Measurements from ENCODE around the gene C6orf58. TPM values are rescaled to one million over a fixed set of nuclear protein-coding genes. Genes with fewer than 3 reads are reported as not detected.
A peak's percentile ranks its signal among the peaks of the same experiment; 100 is the strongest.

C6orf58 gene
- total and polyA plus RNA-seq, 10 of the 15 experiments (the other 5 are each of a cell fraction or from before 2014, with no cell fraction given): 0.06 to 0.43 (median 0.12) TPM; not detected in 2

DNA sequence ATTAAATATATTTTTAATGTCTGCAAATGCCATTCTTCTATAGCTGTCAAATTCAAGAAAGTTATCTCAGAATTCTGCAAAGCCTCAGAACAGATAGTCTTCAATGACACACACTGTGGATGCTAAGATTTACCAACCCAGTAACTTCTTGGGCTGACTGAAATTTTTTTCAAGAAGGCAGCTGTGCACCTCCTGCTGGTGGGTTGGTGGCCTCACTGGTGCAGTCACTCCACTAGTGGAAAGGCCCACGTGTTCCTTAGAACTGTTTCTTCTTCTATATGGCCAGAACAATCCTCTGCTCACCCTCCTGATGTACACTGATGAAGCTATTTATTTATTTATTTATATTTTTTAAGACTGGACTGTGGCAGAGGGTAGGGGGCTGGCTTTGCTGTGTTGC lies 29.8 kb upstream of the C6orf58 start:
- no peaks in the 10 kb centered on the region for H3K4me1 ChIP-seq (ENCODE audit: control insufficient read depth, insufficient read depth, low read length)
- ChIA-PET POLR2A (no interaction called here), CTCF (interaction anchor here (0.7 to 1.9 kb wide), 6 partner anchors 9 to 360 kb away, joined by 3 to 11 read pairs (median 4); no protein-coding TSS in a partner anchor), SMC1A (ENCODE audit: uncharacterized antibody, unreplicated experiment) (no interaction called here), RAD21 (ENCODE audit: unreplicated experiment) (no interaction called here)
- no peaks in the 10 kb centered on the region for H3K9me3 ChIP-seq (replicated peaks; ENCODE audit: control insufficient read depth, insufficient read depth, low read length)
- no peak overlapping the region for H3K9ac ChIP-seq (ENCODE audit: control insufficient read depth, insufficient read depth, low read length)
- in situ Hi-C loops (cut with MboI): no loop called here
- H4K20me1 ChIP-seq (ENCODE audit: control insufficient read depth, insufficient read depth): no peaks in the 10 kb centered on the region
- no peak overlapping the region for H3K4me3 ChIP-seq
- H3K79me2 ChIP-seq (ENCODE audit: control insufficient read depth, insufficient read depth, low read length): no peaks in the 10 kb centered on the region
- H3K4me2 ChIP-seq (ENCODE audit: control insufficient read depth, insufficient read depth): no peak overlapping the region
- intact Hi-C loops (cut with micrococcal nuclease; ENCODE audit: unreplicated experiment): no loop called here
- DNase-seq (ENCODE audit: low read depth, low spot score) (no peak), ATAC-seq (peak; percentile 74), FAIRE-seq (no peak)
- TF ChIP-seq, protein P1, sequence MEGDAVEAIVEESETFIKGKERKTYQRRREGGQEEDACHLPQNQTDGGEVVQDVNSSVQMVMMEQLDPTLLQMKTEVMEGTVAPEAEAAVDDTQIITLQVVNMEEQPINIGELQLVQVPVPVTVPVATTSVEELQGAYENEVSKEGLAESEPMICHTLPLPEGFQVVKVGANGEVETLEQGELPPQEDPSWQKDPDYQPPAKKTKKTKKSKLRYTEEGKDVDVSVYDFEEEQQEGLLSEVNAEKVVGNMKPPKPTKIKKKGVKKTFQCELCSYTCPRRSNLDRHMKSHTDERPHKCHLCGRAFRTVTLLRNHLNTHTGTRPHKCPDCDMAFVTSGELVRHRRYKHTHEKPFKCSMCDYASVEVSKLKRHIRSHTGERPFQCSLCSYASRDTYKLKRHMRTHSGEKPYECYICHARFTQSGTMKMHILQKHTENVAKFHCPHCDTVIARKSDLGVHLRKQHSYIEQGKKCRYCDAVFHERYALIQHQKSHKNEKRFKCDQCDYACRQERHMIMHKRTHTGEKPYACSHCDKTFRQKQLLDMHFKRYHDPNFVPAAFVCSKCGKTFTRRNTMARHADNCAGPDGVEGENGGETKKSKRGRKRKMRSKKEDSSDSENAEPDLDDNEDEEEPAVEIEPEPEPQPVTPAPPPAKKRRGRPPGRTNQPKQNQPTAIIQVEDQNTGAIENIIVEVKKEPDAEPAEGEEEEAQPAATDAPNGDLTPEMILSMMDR (IDR thresholded peaks at IDR 0.05 in 2 of 3, conservative IDR thresholded peaks at IDR 0.05 in 1 of 3; ENCODE audit: control insufficient read depth in 2 of 3, extremely low read depth in 1 of 3, insufficient read depth in 1 of 3, low read depth in 3 of 3, low read length in 3 of 3): peak; percentile 25 to 41 (median 27); a peak in 3 of 6 replicates
- no peak for TF ChIP-seq NBN (IDR thresholded peaks at IDR 0.05)
- H3K27me3 ChIP-seq (replicated peaks in 1 of 2; ENCODE audit: control insufficient read depth in 2 of 2, insufficient read depth in 2 of 2, low read length in 1 of 2): no peaks in the 10 kb centered on the region
- no peak overlapping the region for H2AFZ ChIP-seq (ENCODE audit: control insufficient read depth, low read depth, low read length)
- WGBS (ENCODE audit: insufficient coverage, insufficient replicate concordance, low lambda C conversion rate, missing lambda C conversion rate): 0% methylated on average over 1 of the region's 1 CpG
- no TSS peak for BruUV-seq (replicated peaks)
- H3K36me3 ChIP-seq (ENCODE audit: control insufficient read depth in 2 of 2, insufficient read depth in 2 of 2, low read length in 1 of 2): no peaks in the 10 kb centered on the region
- no peak overlapping the region for H3K27ac ChIP-seq (ENCODE audit: control insufficient read depth, insufficient read depth)

DNA sequence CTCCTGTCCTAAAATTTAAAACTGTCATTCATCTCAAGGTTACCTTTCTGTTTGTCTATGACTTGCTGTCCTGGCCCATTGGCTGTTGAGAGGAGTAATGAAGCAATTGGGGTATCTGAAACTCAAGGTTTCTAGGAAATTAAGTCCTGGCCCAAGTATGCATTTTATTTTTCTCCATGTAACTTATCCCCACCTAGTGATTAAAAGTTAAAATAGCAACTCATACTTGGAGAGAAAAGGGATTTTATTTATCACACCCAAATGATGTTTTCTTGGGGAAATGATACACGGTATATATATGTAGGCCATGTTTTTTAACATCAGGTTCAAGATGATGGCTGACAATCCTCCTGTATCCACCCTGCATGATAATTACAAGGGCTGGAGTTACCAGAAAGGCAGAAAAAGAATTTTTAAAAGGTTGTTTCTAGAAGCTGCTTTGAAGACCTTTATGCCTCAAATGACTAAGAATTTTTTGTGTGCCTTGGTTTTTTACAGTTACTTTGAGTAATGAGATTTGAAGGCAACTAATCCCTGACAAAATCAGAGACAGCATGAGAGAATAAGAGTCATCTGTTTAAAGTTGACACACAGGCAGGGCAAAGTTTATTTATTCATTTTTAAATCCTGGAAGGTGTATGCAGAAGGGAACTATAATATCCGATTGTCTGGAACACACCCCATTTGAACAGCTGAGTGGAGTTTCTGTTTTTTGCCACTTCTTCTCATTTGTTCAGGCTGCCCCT lies 28.9 kb upstream of the C6orf58 start:
- ATAC-seq (no peak), FAIRE-seq (no peak), DNase-seq (ENCODE audit: low read depth, low spot score) (no peak)
- ChIA-PET SMC1A (ENCODE audit: uncharacterized antibody, unreplicated experiment) (interaction anchor here (0.9 kb wide), 1 partner anchor 28 kb away, joined by 3 read pairs; the partner anchor contains the start of gene C6orf58), CTCF (interaction anchor here (0.6 to 2.1 kb wide), 12 partner anchors 9 to 204 kb away, joined by 3 to 13 read pairs (median 4); partner anchors contain the start of gene KIAA0408), POLR2A (no interaction called here), RAD21 (ENCODE audit: unreplicated experiment) (no interaction called here)
- no peak overlapping the region for H3K27ac ChIP-seq (ENCODE audit: control insufficient read depth, insufficient read depth)
- H3K36me3 ChIP-seq (ENCODE audit: control insufficient read depth in 2 of 2, insufficient read depth in 2 of 2, low read length in 1 of 2): no peaks in the 10 kb centered on the region
- no peak overlapping the region for H3K4me3 ChIP-seq
- H3K4me2 ChIP-seq (ENCODE audit: control insufficient read depth, insufficient read depth): no peak overlapping the region
- in situ Hi-C loops (cut with MboI): no loop called here
- no peaks in the 10 kb centered on the region for H3K4me1 ChIP-seq (ENCODE audit: control insufficient read depth, insufficient read depth, low read length)
- H3K79me2 ChIP-seq (ENCODE audit: control insufficient read depth, insufficient read depth, low read length): no peaks in the 10 kb centered on the region
- intact Hi-C loops (cut with micrococcal nuclease; ENCODE audit: unreplicated experiment): no loop called here
- WGBS (ENCODE audit: insufficient coverage, insufficient replicate concordance, low lambda C conversion rate, missing lambda C conversion rate): 62% methylated on average over 2 of the region's 2 CpGs
- no peaks in the 10 kb centered on the region for H3K27me3 ChIP-seq (replicated peaks in 1 of 2; ENCODE audit: control insufficient read depth in 2 of 2, insufficient read depth in 2 of 2, low read length in 1 of 2)
- H3K9me3 ChIP-seq (replicated peaks; ENCODE audit: control insufficient read depth, insufficient read depth, low read length): no peaks in the 10 kb centered on the region
- no peak overlapping the region for H2AFZ ChIP-seq (ENCODE audit: control insufficient read depth, low read depth, low read length)
- H3K9ac ChIP-seq (ENCODE audit: control insufficient read depth, insufficient read depth, low read length): no peak overlapping the region
- no peaks in the 10 kb centered on the region for H4K20me1 ChIP-seq (ENCODE audit: control insufficient read depth, insufficient read depth)
- BruUV-seq (replicated peaks): no TSS peak
- TF ChIP-seq YY1 (IDR thresholded peaks at IDR 0.05; ENCODE audit: low read depth, low read length) (no peak), NFIC (IDR thresholded peaks at IDR 0.05; ENCODE audit: low read depth, low read length) (no peak), HDGF (IDR thresholded peaks at IDR 0.05) (no peak), CHD4 (IDR thresholded peaks at IDR 0.05) (no peak), KAT2A (conservative IDR thresholded peaks at IDR 0.05; ENCODE audit: control insufficient read depth, low read depth, low read length) (no peak), ATF7 (IDR thresholded peaks at IDR 0.05; ENCODE audit: low read depth) (no peak), SREBF2 (IDR thresholded peaks at IDR 0.05; ENCODE audit: low read length) (no peak), NBN (IDR thresholded peaks at IDR 0.05) (no peak), ZNF274 (IDR thresholded peaks at IDR 0.05; ENCODE audit: insufficient read depth, insufficient read length) (no peak), RAD51 (IDR thresholded peaks at IDR 0.05) (no peak), RELA (IDR thresholded peaks at IDR 0.05; ENCODE audit: borderline replicate concordance, partially characterized antibody) (no peak)
- TF ChIP-seq, protein P2, sequence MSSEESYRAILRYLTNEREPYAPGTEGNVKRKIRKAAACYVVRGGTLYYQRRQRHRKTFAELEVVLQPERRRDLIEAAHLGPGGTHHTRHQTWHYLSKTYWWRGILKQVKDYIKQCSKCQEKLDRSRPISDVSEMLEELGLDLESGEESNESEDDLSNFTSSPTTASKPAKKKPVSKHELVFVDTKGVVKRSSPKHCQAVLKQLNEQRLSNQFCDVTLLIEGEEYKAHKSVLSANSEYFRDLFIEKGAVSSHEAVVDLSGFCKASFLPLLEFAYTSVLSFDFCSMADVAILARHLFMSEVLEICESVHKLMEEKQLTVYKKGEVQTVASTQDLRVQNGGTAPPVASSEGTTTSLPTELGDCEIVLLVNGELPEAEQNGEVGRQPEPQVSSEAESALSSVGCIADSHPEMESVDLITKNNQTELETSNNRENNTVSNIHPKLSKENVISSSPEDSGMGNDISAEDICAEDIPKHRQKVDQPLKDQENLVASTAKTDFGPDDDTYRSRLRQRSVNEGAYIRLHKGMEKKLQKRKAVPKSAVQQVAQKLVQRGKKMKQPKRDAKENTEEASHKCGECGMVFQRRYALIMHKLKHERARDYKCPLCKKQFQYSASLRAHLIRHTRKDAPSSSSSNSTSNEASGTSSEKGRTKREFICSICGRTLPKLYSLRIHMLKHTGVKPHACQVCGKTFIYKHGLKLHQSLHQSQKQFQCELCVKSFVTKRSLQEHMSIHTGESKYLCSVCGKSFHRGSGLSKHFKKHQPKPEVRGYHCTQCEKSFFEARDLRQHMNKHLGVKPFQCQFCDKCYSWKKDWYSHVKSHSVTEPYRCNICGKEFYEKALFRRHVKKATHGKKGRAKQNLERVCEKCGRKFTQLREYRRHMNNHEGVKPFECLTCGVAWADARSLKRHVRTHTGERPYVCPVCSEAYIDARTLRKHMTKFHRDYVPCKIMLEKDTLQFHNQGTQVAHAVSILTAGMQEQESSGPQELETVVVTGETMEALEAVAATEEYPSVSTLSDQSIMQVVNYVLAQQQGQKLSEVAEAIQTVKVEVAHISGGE (CRISPR knock-in tag; IDR thresholded peaks at IDR 0.05): no peak
